ACHN (cell line): ENCODE measurements around the gene CCL18.
"Not testable (repeated sequence)": the region's sequence is repeated elsewhere in the genome, so short reads cannot be mapped to it uniquely, and the experiment has no call there.

Experiments used
- DNase-seq: peaks from one replicate; pipeline ENCODE4 v3.0.0-alpha.2; 2015
- in situ Hi-C: cut with HindIII; loops from 2 replicates; pipeline ENCODE4 v1.10.0; 2017; ENCODE audit warnings: low sequenced_read_pairs, low pct_ligation_motif_present, low pct_unique_long_range_greater_than_20kb

CCL18 gene, protein sequence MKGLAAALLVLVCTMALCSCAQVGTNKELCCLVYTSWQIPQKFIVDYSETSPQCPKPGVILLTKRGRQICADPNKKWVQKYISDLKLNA

DNA sequence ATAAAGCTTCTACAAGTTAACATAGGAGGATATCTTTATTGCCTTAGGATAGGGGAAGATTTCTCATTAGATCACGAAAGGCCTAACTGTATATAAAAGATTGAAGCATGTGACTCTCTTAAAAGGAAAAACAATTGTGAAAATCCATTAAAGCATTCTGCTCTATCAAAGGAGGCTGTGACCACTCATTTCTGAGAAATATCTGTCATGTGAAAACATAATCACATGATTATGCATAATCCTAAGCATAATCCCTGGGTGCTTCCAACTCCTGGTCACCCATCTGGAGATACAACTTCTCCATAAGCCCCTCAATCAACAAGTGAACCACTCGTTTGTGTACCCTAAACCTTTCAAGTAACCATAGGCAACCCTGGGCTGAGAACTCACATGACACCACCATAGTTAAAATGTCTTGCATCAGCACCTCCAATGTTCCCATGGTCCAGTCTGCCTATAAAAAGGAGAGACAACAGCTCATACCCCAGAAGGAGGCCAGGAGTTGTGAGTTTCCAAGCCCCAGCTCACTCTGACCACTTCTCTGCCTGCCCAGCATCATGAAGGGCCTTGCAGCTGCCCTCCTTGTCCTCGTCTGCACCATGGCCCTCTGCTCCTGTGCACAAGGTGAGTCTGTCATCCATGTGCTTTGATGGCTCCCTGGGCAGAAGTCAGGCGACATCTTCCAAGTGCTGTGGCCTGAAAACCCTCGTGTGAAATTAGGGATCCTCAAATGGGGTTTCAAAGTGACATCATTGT lies at the start of gene CCL18:
TSS of gene CCL18 (plus strand) at position 487 of the 756 bp plus-strand sequence. CDS start at position 558, 71 bp downstream.
- DNase-seq: no peak
- in situ Hi-C loops: no loop called here

DNA sequence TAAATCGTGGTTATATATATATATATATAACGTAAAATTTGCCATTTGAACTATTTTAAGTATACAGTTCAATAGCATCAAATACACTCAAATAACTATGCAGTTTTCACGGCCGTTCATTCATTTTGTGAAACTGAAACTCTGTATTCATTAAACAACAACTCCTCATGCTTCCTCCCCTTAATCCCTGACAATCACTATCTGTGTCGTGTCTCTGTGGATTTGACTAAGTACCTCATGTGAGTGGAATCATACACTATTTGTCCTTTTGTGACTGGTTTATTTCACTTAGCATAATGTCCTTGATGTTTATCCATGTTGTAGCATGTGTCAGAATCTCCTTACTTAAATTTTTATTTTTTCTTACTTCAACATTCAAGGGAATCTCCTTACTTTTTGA lies 49.1 kb upstream of the CCL18 start:
- no peak for DNase-seq
- in situ Hi-C loops: no loop called here

DNA sequence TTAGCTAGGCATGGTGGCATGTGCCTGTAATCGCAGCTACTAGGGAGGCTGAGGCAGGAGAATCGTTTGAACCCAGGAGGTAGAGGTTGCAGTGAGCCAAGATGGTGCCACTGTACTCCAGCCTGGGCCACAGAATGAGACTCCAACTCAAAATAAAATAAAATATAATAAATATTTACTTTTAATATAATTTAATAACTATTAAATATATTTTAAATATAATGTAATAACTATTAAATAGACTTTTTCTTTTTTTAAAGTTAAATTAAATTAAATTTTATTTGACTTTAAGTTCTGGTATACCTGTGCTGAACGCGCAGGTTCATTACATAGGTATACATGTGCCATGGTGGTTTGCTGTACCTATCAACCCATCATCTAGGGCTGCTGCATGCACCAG lies 48.2 kb upstream of the CCL18 start:
- DNase-seq, in situ Hi-C loops: not testable (repeated sequence)

DNA sequence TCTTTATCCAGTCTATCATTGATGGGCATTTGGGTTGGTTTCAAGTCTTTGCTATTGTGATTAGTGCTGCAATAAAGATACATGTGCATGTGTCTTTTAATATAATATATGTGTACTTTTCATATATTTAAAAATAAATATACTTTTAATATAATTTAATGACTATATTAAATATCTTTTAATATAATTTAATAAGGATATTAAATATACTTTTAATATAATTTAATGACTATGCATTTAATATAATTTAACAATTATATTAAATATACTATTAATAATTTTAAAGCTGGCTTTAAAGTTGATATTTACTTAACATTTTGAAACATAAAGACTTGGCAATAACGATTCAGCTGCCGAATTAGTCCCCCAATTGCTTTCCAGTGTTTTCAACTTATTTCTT lies 47.5 kb upstream of the CCL18 start:
- no peak for DNase-seq
- in situ Hi-C loops: no loop called here

DNA sequence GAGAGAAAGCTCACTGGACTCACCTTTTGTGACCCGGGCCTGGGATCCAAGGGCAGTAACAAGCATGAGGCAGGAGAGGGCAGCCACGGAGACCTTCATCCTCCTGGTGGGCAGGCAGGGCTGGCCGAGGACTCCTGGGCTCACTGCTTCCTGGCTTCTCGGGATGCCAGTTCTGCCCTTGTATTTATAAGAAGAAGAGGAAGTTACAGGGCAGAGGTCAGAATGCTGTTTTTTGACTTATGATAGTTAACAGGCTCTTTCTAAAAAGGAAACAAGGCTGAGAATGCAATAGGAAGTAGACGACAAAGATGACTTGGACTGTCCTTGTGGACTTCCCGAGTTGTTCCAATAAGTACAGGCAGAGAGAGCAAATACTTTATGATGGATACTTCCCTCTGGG lies 46.3 kb upstream of the CCL18 start, which contains the start of gene CCL23:
TSS of gene CCL23 (minus strand) at position 174 of the 400 bp plus-strand sequence. CDS start at position 99, 75 bp downstream.
- DNase-seq: no peak
- in situ Hi-C loops: no loop called here

DNA sequence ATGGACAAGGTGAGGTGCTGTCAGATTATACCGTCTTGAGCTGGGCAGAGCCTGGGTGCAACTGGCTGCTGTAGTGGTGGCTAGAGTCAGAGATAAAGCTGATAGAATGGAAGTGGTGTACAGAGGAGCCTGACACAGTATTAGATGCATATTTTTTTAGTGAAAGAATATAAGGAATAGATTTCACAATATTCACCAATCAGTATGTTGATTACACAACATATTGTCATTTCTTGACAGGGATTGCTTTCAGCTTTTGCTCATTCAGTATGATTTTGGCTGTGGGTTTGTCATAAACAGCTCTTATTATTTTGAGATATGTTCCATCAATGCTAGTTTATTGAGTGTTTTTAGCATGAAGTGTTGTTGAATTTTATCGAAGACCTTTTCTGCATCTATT lies 44.6 kb upstream of the CCL18 start:
- no peak for DNase-seq
- in situ Hi-C loops: no loop called here

DNA sequence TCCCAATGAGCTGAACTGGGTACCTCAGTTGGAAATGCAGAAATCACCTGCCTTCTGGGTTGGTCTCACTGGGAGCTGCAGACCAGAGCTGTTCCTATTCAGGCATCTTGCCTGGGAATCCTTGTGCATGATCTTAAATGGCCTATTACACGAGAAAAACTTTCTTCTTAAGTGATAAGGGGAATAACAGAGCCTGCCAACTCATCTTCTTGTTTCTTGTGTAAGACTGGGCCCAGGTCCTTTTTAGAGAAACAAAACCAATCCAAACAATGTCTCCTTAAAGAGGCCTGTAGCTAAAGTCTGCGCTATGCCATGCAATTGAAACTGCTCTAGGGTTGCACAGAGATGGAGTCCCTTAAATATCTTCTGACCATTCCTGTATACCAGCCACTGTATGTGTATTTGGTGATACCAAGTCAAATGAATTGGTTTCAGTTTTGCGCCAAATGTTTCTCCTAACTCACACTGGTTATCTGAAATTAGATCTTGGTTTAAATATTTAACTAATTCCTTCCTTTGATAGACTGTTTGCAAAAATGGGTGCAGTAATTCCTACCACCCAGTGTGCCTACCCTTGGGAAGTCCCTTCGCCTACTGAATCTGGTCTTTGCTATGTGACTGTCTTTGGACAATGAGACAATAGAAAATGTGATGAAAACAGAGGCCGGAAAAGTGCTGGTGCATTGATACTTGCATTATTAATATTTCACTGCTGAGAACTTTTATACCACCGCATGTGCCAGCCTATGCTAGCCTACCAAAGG lies 39.8 kb upstream of the CCL18 start:
- no peak for DNase-seq
- in situ Hi-C loops: no loop called here

DNA sequence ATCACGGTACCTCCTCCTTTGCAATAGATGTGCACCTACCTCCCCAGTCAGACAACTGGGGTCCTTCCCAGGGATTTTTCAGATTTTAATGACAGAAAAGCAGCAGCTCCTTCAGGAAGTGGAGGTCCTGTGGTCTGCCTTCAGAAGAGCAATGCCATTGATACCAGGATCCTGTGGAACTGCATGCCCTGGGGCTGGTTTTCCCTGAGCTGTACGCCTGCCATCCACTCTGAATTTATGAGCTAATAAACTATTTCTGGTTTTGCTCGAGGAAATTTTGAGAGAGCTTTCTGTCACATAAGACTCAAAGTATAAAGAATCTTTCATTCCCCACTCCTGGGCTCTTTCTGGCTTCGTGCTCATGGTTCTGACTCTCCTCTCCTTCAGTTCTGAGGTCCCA lies 36.3 kb upstream of the CCL18 start:
- in situ Hi-C loops: no loop called here

DNA sequence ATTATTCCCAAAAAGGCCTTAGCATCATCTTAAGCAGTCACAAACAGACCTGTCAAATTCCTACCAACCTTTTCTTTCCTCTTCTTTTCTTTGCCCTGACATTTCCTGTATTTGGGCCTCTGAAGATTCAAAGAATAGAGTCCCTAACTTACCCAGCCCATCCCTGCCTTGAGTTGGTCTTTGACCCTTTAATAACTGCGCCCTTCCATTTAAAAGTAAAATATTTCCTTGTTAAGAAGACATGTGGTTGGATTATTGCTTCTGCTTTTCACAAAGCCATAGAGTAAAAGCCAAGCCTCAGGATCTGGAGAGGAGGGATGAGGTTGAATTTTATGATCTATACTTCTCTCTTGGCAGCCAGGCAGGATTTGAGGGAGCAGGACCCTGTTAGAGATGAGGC lies 33.1 kb upstream of the CCL18 start:
- in situ Hi-C loops: no loop called here
- no peak for DNase-seq

More for the DNA sequence above, 36.3 kb upstream of the CCL18 start:
- no peak for DNase-seq

DNA sequence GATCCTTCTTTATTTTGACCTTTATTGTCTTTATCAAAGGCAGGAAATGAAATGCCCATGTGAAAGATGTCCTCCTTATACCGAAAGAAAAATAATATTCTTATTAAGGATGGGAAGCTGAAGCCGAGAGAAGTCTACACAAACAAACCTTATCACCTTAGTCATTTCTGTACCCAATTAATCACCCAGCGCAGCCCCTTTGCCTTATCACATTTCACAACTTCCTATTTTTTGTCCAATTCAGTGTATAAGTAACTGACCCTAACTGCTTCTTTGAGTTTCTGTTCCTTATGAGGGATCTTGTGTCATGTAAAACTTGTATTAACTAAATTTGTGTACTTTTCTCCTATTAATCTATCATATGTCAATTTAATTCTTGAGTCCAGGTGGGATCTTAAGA lies 29.9 kb upstream of the CCL18 start:
- no peak for DNase-seq
- in situ Hi-C loops: no loop called here

DNA sequence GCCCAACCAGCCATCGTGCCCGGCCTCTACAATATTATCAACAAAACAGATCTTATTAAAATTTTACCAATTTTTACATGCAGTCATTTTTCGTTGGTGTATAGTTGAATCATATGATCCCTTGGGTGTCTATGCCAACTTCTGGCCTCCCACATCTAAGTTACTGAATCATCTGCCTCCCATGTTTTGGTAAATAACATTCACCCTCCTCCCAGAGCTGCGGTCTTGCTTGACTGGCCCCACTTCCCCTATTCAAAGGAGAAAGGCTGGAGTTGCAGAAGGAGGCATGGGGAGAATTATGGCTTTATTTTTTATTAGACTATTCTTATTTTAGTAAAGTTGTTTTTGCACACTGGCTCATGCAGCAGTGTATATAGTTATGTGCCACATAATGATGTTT lies 27.8 kb upstream of the CCL18 start:
- no peak for DNase-seq
- in situ Hi-C loops: no loop called here

DNA sequence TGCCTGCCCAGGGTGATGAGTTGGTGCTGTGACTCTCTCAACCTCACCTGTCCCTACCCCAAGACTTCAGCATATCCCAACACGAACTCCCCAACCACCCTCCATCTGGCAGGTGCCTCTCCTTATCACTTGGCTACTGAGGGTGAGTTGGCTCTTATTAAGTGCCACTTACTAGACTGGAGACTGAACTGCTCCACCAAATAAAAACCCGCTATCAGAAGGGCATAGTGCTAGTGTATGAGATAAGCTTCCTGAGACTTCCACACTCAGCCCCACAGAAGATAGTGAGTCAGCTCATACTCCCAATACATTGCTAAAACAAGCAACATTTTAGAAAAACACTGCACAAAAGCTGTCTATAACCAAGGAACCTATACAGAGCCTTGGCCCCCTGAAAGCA lies 16.0 kb upstream of the CCL18 start:
- no peak for DNase-seq
- in situ Hi-C loops: no loop called here

DNA sequence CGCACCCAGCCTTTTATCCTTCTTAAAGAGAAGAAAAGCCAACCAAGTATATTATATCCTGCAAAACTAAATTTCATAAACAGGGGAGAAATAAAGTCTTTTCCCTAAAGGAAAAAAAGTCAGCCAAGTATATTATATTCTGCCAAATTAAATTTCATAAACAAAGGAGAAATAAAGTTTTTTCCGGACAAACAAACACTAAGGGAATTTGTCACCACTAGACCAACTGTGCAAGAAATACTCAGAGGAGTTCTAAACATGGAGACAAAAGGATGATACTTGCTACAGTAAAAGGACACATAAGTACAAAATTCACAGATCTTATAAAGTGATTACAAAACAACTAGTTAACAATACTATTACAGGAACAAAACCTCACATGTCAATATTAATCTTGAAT lies 14.4 kb upstream of the CCL18 start:
- no peak for DNase-seq
- in situ Hi-C loops: no loop called here

DNA sequence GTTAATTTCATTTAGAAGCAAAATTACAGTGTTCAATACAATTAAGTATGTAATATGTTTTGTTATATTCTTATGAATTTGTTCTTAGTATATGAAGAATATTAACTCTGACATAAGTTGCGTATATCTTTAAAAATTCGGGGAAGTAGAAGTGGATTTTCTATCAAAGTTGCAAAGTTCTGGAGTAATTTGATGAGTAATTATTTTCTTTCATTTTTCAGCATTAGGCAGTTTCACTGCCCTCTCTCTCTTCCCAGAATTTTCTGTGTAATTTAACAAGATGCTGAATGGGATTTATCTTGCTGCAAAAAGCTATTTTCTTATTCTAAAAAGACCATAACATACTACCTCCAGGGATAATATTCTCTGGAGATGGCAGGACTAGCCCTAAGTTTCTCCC lies 8.9 kb upstream of the CCL18 start:
- no peak for DNase-seq
- in situ Hi-C loops: no loop called here

DNA sequence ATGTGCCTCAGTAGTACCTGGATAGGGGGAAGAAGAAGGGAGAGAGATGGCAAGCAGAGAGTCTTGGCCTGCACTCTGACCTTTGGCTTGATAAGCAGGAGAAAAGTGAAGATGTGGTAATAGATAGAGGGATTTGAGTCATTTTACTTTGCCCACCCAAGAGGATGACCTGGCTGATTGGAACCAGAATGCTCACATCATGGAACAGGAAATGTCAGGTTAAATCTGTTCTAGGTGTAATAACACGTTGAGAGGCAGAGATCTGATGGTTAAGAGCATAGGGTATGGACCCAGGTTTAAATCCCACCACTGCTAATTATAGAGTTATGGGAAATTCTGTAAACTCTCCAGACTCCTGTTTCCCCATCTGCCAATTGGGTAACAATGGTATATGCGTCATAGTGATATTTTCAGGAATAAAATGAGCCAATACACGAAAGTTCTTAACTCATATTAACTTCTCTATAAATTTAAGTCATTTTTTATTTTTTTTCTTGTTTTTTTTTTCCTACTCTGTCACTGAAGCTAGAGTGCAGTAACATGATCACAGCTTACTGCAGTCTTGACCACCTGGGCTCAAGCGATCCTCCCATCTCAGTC lies 8.1 kb upstream of the CCL18 start:
- DNase-seq: no peak
- in situ Hi-C loops: no loop called here

DNA sequence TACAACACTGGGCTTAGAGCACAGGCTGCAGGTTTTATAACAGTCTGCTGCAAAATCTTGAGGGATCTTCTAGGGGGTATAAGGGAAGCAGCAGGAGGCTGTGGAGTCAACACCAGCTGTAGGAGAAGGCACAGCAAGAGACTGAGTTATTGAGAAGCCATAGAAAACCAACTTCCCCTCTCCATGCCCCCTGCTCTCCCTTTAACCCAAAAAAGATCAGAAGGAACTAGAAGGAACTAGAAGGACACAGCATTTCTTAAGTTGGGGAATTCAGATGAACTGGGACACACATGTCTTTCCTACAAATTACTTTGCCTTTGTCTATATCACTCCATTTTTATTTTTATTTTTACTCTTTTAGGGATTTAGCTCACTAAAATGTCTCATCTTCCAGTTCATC lies 6.2 kb upstream of the CCL18 start:
- DNase-seq: no peak
- in situ Hi-C loops: no loop called here

DNA sequence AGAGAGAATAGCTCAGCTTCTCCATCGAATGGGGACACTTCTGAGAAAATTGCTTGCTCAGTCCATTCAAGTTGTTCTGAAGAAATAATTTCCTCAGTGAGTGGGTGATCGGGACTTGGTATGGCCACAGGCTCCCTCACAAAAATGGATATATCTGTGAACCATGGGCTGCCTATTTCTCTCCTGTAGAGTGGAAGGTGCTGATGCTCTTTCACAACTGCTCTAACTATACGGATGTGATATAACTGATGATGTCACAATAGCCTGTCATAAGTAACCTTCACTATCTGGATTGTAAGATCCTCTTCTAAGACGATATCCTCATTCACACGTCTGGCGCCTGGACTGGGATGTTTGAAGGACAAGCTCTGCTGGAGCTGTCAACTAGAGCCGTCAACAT lies 4.7 kb upstream of the CCL18 start:
- DNase-seq: no peak
- in situ Hi-C loops: no loop called here

DNA sequence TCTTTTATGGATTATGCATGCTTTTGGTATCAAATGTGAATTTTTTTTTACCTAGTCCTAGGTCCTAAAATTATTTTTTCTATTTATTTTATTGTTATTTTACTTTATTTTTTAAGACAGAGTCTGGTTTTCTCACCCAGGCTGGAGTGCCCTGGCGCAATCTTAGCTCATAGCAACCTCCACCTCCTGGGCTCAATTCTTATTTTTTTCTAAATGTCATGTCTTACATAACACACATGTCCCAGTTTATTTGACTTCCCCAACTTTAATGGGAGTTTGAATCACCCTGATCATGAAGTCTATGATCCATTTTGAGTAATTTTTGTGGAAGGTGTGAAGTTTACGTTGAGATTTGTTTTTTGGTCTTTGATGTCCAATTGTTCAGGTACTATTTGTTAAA lies 3.3 kb upstream of the CCL18 start:
- in situ Hi-C loops: no loop called here
- no peak for DNase-seq

DNA sequence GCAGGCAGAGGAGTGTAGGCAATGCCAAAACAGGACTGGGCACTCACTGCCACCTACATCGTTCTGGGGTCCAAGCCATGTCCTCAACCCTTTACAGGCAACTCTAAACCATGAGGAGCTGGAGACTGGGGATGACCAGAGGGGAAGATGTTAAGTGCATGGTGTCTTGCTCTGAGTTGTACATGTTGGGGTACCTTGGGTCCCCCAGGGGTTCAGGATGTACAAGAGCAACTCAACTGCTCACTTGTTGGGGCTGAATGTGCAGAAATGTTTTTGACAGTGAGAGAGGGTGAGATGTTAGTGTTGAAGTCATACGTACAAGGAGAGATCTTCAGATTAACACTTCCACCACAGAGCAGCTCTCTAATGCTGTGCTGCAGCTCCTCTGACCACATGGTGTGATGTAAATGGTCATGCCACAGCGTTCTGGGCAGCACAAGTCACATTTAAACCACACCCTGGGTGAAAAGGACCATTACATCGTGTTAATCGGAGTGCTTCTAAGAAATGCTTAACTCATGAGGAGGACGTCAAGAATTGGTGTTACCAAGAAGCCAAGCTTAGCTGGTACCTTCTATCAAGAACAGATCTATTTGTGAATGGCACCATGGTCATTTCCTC lies 2.4 kb downstream of the CCL18 start:
- in situ Hi-C loops: no loop called here
- DNase-seq: no peak
